Activated CD4-positive, alpha-beta T cell treated with anti-CD3 and anti-CD28 coated beads for 4 hours (primary cell): ENCODE results near the gene MAP2.
"Not testable (repeated sequence)": the region's sequence is repeated elsewhere in the genome, so short reads cannot be mapped to it uniquely, and the experiment has no call there.

Source experiments
- DNase-seq, 2 donors: peaks; one replicate each; pipeline ENCODE4 v3.0.0-alpha.2; 2020

The MAP2 gene

DNA sequence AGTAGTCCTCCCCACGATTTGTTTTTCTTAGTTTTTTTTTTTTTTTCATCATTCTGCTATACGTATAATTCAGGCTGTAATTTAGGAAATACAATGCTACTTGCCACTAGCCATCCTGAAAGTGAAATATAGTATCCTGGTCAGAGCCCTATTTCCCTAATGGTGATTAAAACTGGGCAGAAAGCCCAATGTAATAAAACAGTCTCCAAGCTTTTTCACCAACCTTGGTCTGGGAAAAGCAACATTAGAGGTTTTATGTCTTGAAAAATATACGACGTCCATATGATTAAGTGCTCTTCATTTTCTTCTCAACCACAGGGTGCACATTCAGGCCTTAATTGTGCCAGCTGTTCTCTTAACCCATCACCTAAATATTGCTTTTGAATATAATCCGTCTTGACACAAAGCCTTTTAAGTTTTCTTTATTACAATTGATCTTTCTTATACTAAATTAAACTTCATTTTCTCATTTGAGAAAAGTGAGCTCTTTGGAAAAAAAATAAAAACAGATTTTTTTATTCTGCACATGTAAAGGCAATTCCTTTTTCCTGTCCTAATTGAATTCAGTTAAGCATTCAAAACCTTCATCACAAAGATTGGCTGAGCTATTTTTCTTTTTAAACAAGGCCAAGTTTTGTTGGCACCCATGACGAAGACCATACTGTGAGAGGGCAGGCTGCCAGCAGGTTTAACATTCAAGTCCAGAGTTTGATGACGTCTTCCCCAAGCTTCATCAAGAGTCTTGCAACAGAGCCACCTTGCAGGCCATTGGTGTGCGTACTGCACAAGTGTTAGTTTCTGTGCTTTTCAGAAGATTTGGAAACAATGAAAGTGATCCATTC, 52.7 kb downstream of the MAP2 start:
- DNase-seq: no peak

DNA sequence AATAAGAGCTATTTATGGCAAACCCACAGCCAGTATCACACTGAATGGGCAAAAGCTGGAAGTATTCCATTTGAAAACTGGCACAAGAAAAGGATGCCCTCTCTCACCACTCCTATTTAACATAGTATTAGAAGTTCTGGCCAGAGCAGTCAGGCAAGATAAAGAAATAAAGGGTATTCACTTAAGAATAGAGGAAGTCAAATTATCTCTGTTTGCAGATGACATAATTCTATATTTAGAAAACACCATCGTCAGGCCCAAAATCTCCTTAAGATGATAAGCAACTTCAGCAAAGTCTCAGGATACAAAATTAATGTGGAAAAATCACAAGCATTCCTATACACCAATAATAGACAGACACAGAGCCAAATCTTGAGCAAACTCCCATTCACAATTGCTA, 68.4 kb downstream of the MAP2 start:
- not testable (repeated sequence) for DNase-seq

DNA sequence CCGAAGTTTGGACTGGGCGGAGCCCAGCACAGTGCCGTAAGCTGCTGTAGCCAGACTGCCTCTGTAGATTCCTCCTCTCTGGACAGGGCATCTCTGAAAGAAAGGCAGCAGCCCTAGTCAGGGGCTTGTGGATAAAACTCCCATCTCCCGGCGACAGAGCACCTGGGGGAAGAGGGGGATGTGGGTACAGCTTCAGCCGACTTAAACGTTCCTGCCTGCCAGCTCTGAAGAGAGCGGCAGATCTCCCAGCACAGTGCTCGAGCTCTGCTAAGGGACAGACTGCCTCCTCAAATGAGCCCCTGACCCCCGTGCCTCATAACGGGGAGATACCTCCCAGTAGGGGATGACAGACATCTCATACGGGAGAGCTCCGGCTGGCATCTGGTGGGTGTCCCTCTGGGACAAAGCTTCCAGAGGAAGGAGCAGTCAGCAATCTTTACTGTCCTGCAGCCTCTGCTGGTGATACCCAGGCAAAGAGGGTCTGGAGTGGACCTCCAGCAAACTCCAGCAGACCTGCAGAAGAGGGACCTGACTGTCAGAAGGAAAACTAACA, 71.3 kb downstream of the MAP2 start:
- DNase-seq: not testable (repeated sequence)

DNA sequence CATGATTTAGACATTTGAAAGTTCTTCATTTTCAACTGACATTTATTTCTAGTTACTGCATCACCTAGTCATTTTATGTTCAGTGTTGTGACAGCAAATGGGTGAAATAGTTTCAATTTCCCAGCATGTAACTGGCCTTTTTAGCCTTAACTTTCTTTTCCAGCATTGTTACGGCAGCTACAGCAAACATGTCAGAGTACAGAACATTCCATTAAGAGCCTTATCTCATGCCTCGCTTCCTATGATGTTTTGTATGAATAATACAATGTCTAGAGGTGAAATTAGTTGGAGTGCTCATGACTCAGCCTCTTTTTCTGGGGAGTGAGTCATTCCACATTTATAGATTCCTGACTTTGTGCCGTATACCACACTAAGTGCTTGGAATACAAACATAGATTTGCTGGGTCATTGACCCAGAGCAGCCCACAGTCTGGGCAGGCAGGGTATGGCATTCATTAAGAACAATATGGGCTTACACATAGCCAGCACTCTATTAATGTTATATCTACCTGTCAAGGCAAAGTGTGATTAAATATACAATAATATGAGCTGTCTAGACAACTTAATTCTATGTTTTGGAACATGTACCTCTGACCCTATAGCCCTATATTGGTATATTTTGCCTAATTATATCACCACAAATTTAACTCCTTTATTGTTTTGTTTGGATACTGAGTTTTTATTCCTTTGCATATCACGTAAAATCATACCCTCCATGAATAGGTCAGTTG, 72.2 kb downstream of the MAP2 start:
- DNase-seq: no peak

DNA sequence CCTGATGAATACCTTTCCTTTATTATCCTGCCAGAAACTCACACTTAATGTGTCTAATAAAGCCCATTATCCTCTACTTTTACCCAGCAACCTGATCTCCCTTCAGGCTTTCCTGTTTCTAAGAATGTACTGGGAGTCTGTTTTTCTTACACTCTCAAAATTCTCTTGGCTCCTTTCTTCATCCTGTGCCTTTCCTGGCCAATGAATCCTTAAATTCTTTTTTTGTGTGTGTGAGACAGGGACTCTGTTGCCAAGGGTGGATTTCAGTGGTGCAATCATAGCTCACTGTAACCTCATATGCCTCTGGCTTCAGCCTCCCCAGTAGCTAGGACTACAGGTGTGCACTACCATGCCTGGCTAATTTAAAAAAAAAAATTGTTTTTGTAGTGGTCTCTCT, 72.7 kb downstream of the MAP2 start:
- no peak for DNase-seq

DNA sequence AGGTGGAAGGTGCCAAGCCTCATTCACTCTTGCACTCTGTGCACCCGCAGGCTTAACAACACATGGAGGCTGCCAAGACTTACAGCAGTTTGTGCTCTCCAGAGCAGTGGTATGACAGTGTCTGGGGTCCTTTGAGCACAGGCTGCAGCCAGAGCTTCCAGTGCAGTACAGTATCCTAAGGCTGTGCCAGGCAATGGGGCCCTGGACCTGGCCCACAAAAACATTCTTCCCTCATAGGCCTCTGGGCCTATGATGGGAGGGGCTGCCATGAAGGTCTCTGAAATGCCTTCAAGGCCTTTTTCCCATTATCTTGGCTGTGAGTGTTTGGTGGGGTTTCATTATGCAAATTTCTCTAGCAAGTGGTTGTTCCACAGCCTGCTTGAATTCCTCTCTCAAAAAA, 74.8 kb downstream of the MAP2 start:
- DNase-seq: no peak

DNA sequence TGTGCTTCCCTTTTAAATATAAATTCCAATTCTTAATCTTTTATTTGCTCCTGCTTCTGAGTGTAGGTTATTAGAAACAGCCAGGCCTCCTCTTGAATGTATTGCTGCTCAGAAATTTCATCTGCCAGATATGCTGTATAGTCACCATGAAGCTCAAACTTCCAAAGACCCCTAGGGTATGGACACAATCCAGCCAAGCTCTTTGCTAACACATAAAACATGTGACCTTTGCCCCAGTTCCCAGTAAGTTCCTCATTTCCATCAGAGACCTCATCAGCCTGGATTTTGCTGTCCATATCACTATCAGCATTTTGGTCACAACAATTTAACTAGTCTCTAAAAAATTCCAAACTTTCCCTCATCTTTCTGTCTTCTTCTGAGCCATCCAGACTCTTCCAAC, 75.2 kb downstream of the MAP2 start:
- DNase-seq: no peak

DNA sequence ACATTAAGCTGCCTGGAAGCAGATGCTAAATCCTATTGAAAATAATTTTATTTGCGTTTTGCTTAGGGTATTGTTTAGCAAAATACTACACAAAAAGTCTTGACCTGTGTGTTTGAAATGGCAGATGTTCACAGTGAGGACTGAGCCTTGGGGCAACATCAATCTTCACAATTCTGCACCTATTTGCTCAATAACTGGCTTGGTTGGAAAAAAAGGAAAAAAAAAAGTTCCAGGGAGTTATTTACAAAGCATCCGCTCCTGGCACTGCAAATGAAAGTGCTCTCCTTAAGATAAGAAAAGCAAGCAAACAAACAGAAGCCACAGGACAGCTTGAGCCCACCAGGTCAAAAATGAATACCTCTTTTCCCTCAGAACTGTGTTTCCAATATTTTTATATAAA, 77.7 kb downstream of the MAP2 start:
- no peak for DNase-seq

DNA sequence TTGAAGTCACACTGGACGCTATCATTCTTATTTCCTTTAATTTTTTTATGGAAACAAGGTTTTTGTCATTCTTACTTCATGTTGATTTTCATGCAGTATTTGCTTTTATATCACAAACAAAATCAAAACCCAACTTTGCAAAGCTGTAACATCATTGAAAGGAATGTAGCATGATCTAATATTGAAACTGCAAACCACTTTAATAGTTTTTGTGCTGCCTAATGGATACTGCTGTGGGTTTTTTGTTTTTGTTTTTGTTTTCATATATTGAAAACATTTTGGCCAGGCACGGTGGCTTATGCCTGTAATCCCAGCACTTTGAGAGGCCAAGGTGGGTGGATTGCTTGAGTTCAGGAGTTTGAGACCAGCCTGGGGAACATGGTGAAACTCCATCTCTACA, 81.6 kb downstream of the MAP2 start:
- no peak for DNase-seq

DNA sequence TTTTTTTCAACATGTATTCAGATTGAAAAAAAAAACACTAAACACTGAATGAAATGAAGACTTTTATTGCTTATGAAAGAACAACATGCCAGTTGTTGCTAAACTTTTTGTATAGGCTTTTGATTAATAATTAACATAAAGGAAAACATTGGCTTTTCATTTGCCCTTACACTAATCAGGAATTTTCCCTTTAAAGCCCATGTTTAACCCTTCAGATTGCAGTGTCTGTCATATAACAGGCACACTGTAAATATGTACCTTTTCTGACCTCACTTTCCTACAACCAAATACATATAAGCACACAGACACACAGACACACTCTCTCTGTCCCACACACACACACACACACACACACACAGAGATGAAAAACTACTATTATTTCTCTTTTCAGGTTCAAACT, 84.4 kb downstream of the MAP2 start:
- no peak for DNase-seq

DNA sequence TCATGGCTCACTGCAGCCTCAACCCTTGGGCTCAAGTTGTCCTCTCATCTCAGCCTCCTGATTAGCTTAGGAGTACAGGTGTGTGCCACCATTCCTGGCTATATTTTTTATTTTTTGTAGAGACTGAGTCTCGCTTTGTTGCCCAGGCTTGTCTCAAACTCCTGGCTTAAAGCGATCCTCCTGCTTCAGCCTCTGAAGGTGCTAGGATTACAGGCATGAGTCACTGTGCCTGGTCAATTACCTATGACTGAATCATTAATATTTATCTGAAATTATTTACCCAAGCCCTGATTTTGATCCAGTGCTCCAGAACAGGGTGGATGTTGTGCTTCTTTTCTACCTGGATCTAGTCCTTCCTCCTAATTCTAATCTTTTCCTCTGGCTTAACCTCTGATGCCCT, 87.8 kb downstream of the MAP2 start:
- no peak for DNase-seq

DNA sequence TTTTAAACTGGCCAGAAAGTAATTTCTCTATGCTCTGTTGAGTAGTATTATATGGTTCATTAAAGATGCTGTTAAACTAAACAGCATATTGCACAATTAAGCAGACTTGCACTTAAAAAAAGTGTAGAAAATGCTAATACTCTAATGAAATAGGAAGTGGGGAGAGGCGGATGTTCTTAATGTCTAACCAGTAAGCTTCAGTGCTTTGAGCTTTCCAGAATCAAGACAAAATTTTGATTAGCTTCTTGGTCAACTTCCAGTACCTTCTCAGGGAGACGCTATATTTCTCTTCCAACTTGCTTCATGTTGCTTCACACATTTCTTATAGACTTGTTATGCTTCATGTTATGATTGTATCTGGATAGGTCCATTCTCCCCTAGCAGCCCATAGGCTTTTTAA, 89.1 kb downstream of the MAP2 start:
- no peak for DNase-seq

DNA sequence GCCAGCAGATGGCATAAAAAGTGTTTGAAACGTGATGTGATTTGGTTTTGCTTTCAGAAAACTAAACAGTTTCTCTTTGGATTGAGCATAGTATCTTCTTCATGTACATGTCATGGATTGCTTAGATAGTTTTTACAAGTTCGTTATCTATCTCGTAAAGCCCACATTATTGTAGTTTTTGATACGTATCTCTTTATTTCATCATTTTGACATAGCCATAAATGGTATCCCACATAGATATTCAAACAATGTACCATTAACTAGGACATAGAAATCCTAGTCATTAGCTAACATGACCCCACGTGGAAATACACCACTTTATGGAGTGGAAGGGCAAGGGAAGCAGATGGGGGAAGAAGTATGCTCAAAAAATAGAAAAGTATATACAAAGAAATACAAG, 93.6 kb downstream of the MAP2 start:
- no peak for DNase-seq

DNA sequence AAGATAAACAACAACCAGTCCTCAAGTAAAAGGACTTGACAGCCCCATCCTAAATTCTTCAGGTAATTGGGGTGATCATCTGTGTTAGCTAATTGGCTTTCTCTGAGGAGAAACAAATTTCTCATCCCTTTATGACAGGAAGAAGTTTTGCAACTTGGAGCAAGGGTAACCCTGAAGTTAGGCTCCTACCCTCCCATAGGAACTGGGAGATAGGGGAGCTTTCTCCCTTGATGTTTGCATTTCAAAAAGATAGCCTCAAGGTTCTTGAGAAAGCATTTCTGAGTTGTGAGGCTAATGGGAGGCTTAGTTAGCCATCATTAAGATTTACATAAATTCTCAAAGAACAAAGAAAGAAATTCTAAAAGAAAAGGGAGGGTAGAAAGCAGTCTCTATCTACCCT, 95.4 kb downstream of the MAP2 start:
- no peak for DNase-seq

DNA sequence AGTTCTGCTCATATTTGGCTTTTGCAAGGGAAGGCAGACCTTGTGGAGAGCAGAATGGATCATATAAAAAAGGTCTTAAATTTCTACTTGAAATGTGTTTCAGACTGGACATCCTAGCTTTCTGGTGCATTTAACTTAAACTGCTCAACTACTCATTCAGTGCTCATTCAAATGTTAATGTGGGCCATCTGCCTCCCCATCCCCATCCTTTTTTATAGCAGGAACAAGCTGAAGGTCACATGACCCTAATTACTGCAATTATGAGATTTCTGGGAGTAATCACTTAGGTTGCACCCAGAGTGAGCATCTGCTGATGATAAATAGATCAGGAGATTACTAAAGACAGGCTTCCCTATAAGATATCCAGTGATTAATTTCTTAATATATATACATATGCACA, 96.1 kb downstream of the MAP2 start:
- DNase-seq: no peak

DNA sequence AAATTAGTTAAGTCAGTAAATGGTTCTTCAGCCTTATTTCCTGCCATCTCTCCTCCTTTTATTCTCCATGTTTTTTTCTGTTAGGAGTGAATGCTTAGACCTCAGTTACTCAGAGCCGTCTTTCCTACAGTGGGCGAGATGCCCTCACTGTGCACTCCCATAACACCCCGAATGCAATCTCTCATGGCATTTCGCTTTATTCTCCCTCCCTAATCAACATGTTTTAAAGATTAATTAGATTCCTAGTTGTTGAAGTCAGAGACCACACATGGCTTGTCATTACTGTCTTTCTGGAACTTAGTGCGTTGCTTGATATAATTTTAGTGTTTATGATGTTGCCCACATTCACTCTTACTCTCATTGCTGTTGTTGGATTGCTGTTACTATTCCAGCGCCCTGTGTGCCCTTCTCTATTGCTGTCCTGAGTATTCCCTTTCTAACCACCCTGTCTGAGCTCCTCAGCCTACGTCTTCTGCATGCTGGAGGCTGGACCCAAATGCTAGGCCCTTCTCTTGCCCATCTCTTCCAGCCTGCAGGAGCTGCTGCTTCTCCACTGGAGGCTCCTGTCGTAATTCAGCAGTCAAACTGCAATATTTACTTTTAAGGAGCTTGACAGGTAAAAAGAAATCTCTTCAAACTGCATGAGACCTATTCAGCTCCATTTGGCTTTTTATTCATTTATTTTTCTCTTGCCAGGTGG, 99.3 kb downstream of the MAP2 start:
- DNase-seq: no peak

DNA sequence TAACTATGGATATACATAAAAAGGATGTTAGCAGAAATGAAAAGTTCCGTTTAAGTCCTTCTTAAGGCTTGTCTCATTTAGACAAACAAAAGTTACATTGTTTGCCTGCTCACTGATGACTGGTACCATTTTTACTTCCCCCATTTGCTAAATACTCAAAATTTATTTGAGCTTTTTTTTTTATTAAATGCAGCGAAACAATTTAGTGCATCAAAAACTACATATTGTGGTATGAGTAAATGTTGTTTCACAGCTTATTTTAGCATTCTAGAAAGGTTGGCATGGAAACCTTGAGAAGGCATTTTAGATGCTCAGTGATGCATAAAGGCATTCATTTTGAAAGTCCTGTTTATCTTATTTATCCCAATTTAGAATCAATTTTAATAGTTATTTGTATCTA, 100.0 kb downstream of the MAP2 start:
- no peak for DNase-seq

DNA sequence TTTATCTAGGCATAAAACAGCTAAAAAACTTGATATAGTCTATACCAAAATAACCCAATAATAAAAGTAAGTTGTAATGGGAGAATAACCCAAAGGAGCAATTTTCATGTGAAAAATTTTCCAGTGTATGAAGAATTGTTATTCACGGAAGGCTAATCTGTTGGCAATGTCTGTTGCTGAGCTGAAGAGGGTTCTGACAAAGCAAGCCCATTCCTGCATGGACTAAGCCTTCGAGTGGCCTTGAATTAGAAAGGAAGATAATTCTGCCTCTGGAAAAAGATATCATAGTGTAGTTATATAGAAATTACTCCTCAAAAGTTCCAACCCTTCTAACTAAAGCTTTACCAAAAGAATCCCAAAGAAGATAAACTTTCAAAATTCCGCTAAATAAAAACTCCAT, 101.5 kb downstream of the MAP2 start:
- no peak for DNase-seq

DNA sequence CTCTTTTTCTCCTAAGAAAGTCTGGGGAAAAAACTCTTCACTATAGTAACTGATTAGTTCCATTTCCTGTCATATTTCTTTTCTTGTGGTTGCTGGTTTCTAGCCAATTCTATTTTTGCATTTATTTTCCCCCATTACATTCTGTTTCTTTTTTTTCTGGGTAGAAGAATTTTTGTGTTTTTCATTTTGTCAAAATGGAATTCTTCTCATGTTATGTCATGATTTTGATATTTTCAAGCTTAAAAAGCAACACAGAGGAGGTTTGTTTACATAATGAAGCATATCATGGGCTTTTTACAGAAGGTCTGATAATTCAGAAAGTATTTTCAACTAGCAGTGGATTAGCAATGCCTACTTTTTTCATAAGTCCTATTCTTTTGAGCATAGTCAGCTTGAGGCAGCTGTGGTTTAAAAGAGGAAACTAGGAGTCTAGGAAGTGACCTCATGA, 102.0 kb downstream of the MAP2 start:
- DNase-seq: no peak

DNA sequence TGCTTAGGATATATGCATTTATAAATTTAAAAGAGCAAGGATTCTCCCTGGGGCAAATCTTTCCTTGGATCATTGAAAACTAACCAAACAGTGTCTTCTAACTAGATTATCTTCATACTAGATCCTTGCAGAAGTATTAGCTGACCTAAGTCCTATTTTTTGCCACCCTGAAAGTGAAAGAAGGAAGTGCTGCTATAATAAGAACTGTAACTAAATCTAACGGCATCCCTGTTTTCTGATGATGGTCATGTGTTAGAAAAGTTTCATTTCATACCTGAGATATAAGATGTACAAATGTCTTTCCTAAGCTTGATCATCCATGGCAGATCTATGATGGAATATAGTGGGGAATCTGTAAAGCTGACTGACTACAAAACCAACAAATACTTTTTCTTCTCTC, 102.7 kb downstream of the MAP2 start:
- DNase-seq: no peak

DNA sequence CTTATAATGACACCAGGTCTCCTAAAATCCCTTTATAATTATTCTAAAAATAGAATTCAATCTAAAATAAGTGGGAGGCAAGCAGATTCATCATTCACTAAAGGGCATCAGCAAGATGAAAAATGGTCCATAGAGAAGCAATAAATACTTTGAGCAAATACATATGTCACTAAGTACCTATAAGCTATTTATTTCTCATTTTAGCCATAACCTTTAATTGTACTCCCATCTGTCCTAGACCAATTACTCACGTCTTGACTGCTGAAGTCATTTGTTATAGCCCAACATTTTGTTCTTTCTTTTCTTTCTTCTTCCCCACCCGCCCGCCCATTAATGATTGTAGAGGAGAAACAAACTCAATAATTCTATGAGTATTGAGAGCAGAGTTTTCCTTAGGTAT, 105.7 kb downstream of the MAP2 start:
- no peak for DNase-seq

DNA sequence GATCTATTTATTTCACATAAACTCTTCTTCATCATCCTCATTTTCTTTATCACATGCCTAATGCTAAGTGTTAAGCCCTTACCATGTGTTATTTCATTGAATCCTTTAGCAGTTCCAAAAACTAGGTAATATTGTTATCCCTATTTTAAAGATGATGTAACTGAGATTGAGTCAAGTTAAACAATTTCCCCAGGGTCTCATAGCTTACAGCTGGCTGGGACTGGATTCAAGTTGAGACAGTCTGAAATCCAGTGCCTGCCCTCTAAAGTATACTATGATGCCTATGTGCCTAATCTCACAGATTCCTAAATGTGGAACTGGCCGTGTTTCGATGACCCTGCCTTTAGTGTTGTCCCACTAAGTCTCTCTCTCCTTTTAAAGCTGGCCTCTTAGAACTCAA, 108.5 kb downstream of the MAP2 start:
- DNase-seq: no peak

DNA sequence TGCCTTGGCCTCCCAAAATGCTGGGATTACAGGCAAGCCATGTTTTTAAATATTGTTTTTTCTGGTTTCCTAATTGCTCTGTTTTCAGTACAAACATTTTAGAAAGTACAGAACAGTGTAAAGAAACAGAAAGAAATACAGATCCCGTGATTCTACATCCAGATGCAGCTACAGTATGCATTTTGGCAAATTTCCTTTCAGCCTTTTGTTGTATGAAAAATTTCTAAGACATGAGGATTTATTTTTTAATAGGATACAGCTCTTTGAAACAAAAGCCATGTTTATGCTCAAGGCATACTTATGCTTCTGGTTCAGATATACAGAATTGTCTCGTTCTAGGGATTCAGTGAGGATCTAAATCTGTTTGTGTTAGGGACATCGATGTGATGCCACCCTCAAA, 109.5 kb downstream of the MAP2 start:
- DNase-seq: no peak

DNA sequence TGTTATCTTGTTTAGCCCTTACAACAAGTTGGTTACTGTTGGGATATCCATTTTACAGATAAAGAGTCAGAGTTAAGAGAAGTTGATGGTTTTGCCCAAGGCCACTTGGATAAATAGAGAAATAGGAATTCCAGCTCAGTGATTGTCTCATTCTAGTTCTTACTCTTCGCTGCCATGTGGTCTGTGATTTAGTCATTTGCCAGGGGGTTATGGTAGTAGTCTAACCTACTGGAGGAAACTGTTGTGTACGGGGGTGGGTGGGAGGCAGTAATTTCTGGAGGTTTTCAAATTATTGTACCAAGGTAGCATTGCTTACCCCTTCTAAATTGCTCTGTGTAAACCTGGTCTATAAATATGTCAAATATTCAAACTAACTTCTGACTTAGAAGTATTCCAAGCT, 110.4 kb downstream of the MAP2 start:
- no peak for DNase-seq
